ENCODE data around the gene NR2F6.

The NR2F6 gene

DNA sequence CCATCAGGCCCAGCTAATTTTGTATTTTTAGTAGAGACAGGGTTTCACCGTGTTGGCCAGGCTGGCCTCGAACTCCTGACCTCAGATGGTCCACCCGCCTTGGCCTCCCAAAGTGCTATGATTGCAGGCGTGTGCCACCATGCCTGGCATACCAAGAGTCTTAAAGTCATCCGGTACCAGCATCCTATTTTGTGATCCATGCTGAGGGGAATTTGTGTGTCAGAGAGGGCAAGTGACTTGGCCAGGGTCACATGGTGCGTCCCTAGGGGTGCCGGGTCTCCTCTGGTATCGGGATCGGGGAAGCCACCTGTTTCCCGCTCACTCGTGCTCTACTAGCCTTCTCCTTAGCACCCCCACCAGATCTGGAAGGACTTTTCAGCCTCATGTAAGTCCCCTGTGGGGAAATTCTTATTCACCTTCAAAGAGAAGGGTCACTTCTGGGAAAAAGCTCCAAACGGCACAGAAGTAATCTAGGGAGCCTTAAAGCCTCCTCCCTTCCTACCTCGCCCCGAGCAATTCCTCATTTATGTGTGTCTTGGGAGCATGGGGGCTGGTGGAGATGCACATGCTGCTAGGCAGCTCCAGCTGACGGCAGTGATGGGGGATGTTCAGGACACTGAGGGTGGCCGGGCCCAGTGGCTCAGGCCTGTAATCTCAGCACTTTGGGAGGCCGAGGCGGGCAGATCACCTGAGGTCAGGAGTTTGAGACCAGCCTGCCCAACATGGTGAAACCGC lies 29.9 kb upstream of the NR2F6 start:
- TF ChIP-seq TEAD4 (IDR thresholded peaks at IDR 0.05) (no peak), ZBTB7A (IDR thresholded peaks at IDR 0.05; ENCODE audit: low read depth) (no peak), CREB1 (IDR thresholded peaks at IDR 0.05; ENCODE audit: low read depth) (no peak), EP300 (IDR thresholded peaks at IDR 0.05; ENCODE audit: borderline replicate concordance) (no peak), CEBPB (IDR thresholded peaks at IDR 0.05) (no peak), EGR1 (IDR thresholded peaks at IDR 0.05) (no peak), FOXM1 (IDR thresholded peaks at IDR 0.05; ENCODE audit: borderline replicate concordance, low read depth) (no peak), NFIC (IDR thresholded peaks at IDR 0.05) (no peak), TAF1 (IDR thresholded peaks at IDR 0.05; ENCODE audit: low read depth) (no peak), TCF12 (IDR thresholded peaks at IDR 0.05; ENCODE audit: low read depth) (no peak)

DNA sequence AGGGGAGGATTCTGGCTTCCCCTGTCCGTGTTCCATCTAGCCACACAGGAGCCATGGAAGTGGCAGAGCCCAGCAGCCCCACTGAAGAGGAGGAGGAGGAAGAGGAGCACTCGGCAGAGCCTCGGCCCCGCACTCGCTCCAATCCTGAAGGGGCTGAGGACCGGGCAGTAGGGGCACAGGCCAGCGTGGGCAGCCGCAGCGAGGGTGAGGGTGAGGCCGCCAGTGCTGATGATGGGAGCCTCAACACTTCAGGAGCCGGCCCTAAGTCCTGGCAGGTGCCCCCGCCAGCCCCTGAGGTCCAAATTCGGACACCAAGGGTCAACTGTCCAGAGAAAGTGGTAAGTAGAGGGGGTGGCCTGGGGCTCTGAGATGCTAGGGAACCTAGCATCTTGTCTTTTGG lies 23.0 kb upstream of the NR2F6 start:
- TF ChIP-seq YY1 (IDR thresholded peaks at IDR 0.05; ENCODE audit: low read depth): no peak
- TF ChIP-seq TEAD4 (IDR thresholded peaks at IDR 0.05): no peak
- no peak for TF ChIP-seq NFIC (IDR thresholded peaks at IDR 0.05)
- no peak for TF ChIP-seq FOXM1 (IDR thresholded peaks at IDR 0.05; ENCODE audit: borderline replicate concordance, low read depth)
- no peak for TF ChIP-seq ZBTB7A (IDR thresholded peaks at IDR 0.05; ENCODE audit: low read depth)
- no peak for TF ChIP-seq CREB1 (IDR thresholded peaks at IDR 0.05; ENCODE audit: low read depth)
- TF ChIP-seq TCF12 (IDR thresholded peaks at IDR 0.05; ENCODE audit: low read depth): no peak
- TF ChIP-seq, protein P1, sequence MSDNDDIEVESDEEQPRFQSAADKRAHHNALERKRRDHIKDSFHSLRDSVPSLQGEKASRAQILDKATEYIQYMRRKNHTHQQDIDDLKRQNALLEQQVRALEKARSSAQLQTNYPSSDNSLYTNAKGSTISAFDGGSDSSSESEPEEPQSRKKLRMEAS (IDR thresholded peaks at IDR 0.05): no peak
- TF ChIP-seq RAD21 (IDR thresholded peaks at IDR 0.05; ENCODE audit: low read depth): no peak
- TF ChIP-seq EGR1 (IDR thresholded peaks at IDR 0.05): no peak
- TF ChIP-seq, protein P2, sequence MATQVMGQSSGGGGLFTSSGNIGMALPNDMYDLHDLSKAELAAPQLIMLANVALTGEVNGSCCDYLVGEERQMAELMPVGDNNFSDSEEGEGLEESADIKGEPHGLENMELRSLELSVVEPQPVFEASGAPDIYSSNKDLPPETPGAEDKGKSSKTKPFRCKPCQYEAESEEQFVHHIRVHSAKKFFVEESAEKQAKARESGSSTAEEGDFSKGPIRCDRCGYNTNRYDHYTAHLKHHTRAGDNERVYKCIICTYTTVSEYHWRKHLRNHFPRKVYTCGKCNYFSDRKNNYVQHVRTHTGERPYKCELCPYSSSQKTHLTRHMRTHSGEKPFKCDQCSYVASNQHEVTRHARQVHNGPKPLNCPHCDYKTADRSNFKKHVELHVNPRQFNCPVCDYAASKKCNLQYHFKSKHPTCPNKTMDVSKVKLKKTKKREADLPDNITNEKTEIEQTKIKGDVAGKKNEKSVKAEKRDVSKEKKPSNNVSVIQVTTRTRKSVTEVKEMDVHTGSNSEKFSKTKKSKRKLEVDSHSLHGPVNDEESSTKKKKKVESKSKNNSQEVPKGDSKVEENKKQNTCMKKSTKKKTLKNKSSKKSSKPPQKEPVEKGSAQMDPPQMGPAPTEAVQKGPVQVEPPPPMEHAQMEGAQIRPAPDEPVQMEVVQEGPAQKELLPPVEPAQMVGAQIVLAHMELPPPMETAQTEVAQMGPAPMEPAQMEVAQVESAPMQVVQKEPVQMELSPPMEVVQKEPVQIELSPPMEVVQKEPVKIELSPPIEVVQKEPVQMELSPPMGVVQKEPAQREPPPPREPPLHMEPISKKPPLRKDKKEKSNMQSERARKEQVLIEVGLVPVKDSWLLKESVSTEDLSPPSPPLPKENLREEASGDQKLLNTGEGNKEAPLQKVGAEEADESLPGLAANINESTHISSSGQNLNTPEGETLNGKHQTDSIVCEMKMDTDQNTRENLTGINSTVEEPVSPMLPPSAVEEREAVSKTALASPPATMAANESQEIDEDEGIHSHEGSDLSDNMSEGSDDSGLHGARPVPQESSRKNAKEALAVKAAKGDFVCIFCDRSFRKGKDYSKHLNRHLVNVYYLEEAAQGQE (IDR thresholded peaks at IDR 0.05; ENCODE audit: low read depth): no peak
- TF ChIP-seq, protein P3, sequence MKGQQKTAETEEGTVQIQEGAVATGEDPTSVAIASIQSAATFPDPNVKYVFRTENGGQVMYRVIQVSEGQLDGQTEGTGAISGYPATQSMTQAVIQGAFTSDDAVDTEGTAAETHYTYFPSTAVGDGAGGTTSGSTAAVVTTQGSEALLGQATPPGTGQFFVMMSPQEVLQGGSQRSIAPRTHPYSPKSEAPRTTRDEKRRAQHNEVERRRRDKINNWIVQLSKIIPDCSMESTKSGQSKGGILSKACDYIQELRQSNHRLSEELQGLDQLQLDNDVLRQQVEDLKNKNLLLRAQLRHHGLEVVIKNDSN (IDR thresholded peaks at IDR 0.05): no peak
- no peak for TF ChIP-seq CEBPB (IDR thresholded peaks at IDR 0.05)
- TF ChIP-seq EP300 (IDR thresholded peaks at IDR 0.05; ENCODE audit: borderline replicate concordance): no peak
- no peak for TF ChIP-seq TAF1 (IDR thresholded peaks at IDR 0.05; ENCODE audit: low read depth)

DNA sequence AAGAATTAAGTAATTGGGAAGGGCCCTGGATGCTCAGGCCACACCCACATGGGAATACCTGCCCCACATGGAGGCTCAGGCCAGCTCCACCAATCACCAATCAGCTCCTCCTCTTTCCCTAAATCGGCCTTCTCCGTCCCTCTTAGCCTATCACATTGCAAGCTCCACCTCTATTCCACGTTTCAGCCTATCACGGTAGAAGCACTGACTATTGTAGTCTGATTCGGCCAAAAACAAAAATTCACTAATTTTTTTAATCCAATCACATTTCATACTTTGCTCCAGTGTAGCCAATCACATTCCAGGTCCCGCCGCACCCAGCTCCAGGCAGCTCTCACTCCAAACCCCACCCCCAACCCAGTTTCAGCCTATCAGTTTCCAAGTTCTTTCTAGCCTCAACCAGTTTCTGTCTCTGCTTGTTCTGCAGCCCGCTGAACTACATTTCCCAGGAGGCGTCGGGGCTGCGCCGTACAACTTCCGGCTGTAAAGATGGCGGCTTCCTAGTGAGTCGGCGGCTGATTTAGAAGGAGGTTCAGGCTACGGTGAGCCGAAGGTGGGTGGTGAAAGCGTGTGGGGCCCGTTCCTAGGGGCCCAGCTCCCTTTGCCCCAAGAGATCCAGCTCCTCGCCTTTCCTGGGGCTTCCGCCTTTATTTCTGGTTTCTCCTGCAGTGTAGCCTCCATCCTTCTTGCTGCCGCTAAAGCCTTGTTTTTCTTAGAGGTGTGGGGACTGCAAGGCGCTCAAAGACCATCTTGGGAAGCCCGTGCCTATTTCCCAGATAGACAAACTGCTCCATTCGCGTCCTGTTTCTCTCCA lies 21.5 kb upstream of the NR2F6 start, which contains the start of gene BABAM1:
TSS of gene BABAM1 (plus strand) at position 469 of the 814 bp plus-strand sequence. CDS start 1,364 bp downstream, outside the sequence.
- TF ChIP-seq ZBTB7A (IDR thresholded peaks at IDR 0.05; ENCODE audit: low read depth): no peak
- TF ChIP-seq, protein P3 (IDR thresholded peaks at IDR 0.05): 0 out of 2 replicates have a peak, but pooled peaks have one; percentile 10
- TF ChIP-seq RAD21 (IDR thresholded peaks at IDR 0.05; ENCODE audit: low read depth): no peak
- peak; percentile 75 for TF ChIP-seq TCF12 (IDR thresholded peaks at IDR 0.05; ENCODE audit: low read depth)
- peak; percentile 98 for TF ChIP-seq YY1 (IDR thresholded peaks at IDR 0.05; ENCODE audit: low read depth)
- TF ChIP-seq TAF1 (IDR thresholded peaks at IDR 0.05; ENCODE audit: low read depth): peak; percentile 96
- no peak for TF ChIP-seq CEBPB (IDR thresholded peaks at IDR 0.05)
- peak; percentile 32; the same call in 1 of the 2 replicates for TF ChIP-seq EP300 (IDR thresholded peaks at IDR 0.05; ENCODE audit: borderline replicate concordance)
- TF ChIP-seq EGR1 (IDR thresholded peaks at IDR 0.05): peak; percentile 44; the same call in 1 of the 2 replicates
- TF ChIP-seq, protein P1 (IDR thresholded peaks at IDR 0.05): no peak
- TF ChIP-seq CREB1 (IDR thresholded peaks at IDR 0.05; ENCODE audit: low read depth): peak; percentile 69; the same call in 1 of the 2 replicates
- 0 out of 2 replicates have a peak, but pooled peaks have one; percentile 28 for TF ChIP-seq NFIC (IDR thresholded peaks at IDR 0.05)
- TF ChIP-seq, protein P2 (IDR thresholded peaks at IDR 0.05; ENCODE audit: low read depth): 0 out of 2 replicates have a peak, but pooled peaks have one; percentile 26
- TF ChIP-seq FOXM1 (IDR thresholded peaks at IDR 0.05; ENCODE audit: borderline replicate concordance, low read depth): peak; percentile 81; the same call in 1 of the 2 replicates
- TF ChIP-seq TEAD4 (IDR thresholded peaks at IDR 0.05): no peak

DNA sequence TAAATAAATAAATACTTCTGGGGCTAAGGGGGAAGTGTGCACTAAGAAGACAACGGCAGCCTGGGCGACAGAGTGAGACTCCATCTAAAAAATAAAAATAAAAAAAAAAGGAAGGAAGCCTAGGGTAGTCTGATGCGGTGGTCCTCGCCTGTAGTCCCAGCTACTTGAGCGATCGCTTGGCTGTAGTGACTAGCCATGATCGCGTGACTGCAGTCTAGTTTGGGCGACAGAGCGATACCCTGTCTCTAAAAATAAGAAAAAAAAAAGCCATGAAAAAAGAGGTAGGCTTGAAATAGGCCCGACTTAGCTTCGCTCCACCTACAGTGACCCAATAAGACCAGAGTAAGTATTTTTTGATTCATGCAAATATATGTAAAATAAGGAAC lies 20.9 kb upstream of the NR2F6 start:
- TF ChIP-seq NFIC (IDR thresholded peaks at IDR 0.05) (no peak), FOXM1 (IDR thresholded peaks at IDR 0.05; ENCODE audit: borderline replicate concordance, low read depth) (no peak), ZBTB7A (IDR thresholded peaks at IDR 0.05; ENCODE audit: low read depth) (no peak), EP300 (IDR thresholded peaks at IDR 0.05; ENCODE audit: borderline replicate concordance) (no peak), RAD21 (IDR thresholded peaks at IDR 0.05; ENCODE audit: low read depth) (no peak), TEAD4 (IDR thresholded peaks at IDR 0.05) (no peak), TAF1 (IDR thresholded peaks at IDR 0.05; ENCODE audit: low read depth) (no peak), EGR1 (IDR thresholded peaks at IDR 0.05) (no peak), YY1 (IDR thresholded peaks at IDR 0.05; ENCODE audit: low read depth) (no peak)
- TF ChIP-seq, protein P2 (IDR thresholded peaks at IDR 0.05; ENCODE audit: low read depth): no peak
- TF ChIP-seq, protein P3 (IDR thresholded peaks at IDR 0.05): no peak
